HepG2 (cell line): ENCODE measurements around the gene SNAPIN. TPM values are rescaled to one million over a fixed set of nuclear protein-coding genes. Genes with fewer than 3 reads are reported as not detected.

Source experiments
- CBX5 ChIP-seq: sonication (generic); formaldehyde crosslinking; IDR thresholded peaks from 2 replicates; pipeline ENCODE4 v1.4.0; 2020; ENCODE audit warnings: missing genetic modification reagents, borderline replicate concordance
- GATA4 ChIP-seq: sonication (generic); IDR thresholded peaks from 2 replicates; pipeline ENCODE4 v1.6.1; 2016; ENCODE audit warnings: antibody characterized with exemption, low read depth, borderline replicate concordance
- GATAD2A ChIP-seq: IDR thresholded peaks from 2 replicates; pipeline ENCODE4 v1.6.1; 2016
- MTF1 ChIP-seq: sonication (generic); formaldehyde crosslinking; IDR thresholded peaks from 2 replicates; pipeline ENCODE4 v1.5.0; 2020; ENCODE audit warnings: missing genetic modification reagents
- NFE2L2 ChIP-seq: fragments of 150-350 bp; IDR thresholded peaks from 2 replicates; pipeline ENCODE4 v1.6.1; 2014; ENCODE audit warnings: low read length
- NFYC ChIP-seq: IDR thresholded peaks from 2 replicates; pipeline ENCODE4 v1.6.1; 2016; ENCODE audit warnings: missing genetic modification reagents, missing compliant biosample characterization
- NR2F1 ChIP-seq, 2 experiments: fragments of 450-650 bp in 1 of 2; formaldehyde crosslinking in 1 of 2; IDR thresholded peaks; 2 replicates each; pipeline versions ENCODE4 v1.5.0 to v1.6.1; 2016 to 2020; ENCODE audit warnings: mild to moderate bottlenecking in 1 of 2, missing compliant biosample characterization in 1 of 2, missing genetic modification reagents in 1 of 2, moderate library complexity in 1 of 2
- RXRB ChIP-seq: IDR thresholded peaks from 2 replicates; pipeline ENCODE4 v1.6.1; 2016; ENCODE audit warnings: borderline replicate concordance, missing genetic modification reagents, missing compliant biosample characterization
- SMAD1 ChIP-seq: sonication (generic); formaldehyde crosslinking; IDR thresholded peaks from 2 replicates; pipeline ENCODE4 v1.4.0; 2020; ENCODE audit warnings: missing genetic modification reagents, low read depth, mild to moderate bottlenecking, borderline replicate concordance
- SYNCRIP ChIP-seq: fragments of 200-400 bp; formaldehyde crosslinking; IDR thresholded peaks from 2 replicates; pipeline ENCODE4 v1.6.1; 2018; ENCODE audit warnings: mild to moderate bottlenecking, low read depth, low read length; ENCODE audit not compliant: insufficient read depth
- ZC3H4 ChIP-seq: sonication (generic); formaldehyde crosslinking; IDR thresholded peaks from 2 replicates; pipeline ENCODE4 v1.4.0; 2020; ENCODE audit warnings: missing genetic modification reagents, borderline replicate concordance
- ZIK1 ChIP-seq: sonication (generic); formaldehyde crosslinking; IDR thresholded peaks from 2 replicates; pipeline ENCODE4 v1.5.0; 2020; ENCODE audit warnings: mild to moderate bottlenecking, low read depth, missing genetic modification reagents, borderline replicate concordance
- ZMYM2 ChIP-seq: sonication (generic); formaldehyde crosslinking; IDR thresholded peaks from 2 replicates; pipeline ENCODE4 v1.8.0; 2022; ENCODE audit warnings: mild to moderate bottlenecking, missing genetic modification reagents
- polyA plus RNA-seq, 8 experiments: library from polyadenylated mRNA; depleted of rRNA in 3 of 8; stranded (reverse) in 7 of 8; unstranded in 1 of 8; fragments of >200 nt; fragmentation: Illumina TruSeq in 4 of 8; extraction: Trizol in 4 of 8; gene quantifications; 2 replicates each; pipeline versions ENCODE4 v1.2.1 to v1.2.3, GENCODE V29; 2011 to 2016; ENCODE audit warnings: low read depth in 4 of 8, missing spikeins in 1 of 8, mixed read lengths in 1 of 8; ENCODE audit not compliant: insufficient read depth in 1 of 8
- total RNA-seq, 5 experiments: library from RNA; depleted of rRNA; stranded (reverse); fragments of >200 nt; fragmentation: Illumina TruSeq; extraction: Trizol; gene quantifications; 2 replicates each; pipeline ENCODE4 v1.2.3, GENCODE V29; 2016; ENCODE audit warnings: low read depth in 1 of 5
- TF ChIP-seq, protein P1 (sequence below), 2 experiments: fragments of 450-650 bp in 1 of 2; sonication (generic) in 1 of 2; formaldehyde crosslinking in 1 of 2; IDR thresholded peaks; 2 replicates each; pipeline versions ENCODE4 v1.6.1 to v1.8.0; 2016 to 2022; ENCODE audit warnings: antibody characterized with exemption in 1 of 2, mild to moderate bottlenecking in 1 of 2, missing genetic modification reagents in 1 of 2
- TF ChIP-seq, protein P2 (sequence below), 2 experiments: fragments of 450-650 bp in 1 of 2; sonication (generic) in 1 of 2; formaldehyde crosslinking; IDR thresholded peaks; 2 replicates each; pipeline versions ENCODE4 v1.5.0 to v1.8.0; 2020 to 2022; ENCODE audit warnings: mild to moderate bottlenecking in 1 of 2, missing genetic modification reagents in 1 of 2
- TF ChIP-seq, protein P3 (sequence below): IDR thresholded peaks from 2 replicates; pipeline ENCODE4 v1.6.1; 2012; ENCODE audit warnings: inconsistent platforms
- TF ChIP-seq, protein P4 (sequence below): IDR thresholded peaks from 2 replicates; pipeline ENCODE4 v1.6.1; 2018; ENCODE audit warnings: missing genetic modification reagents

Gene SNAPIN
- total and polyA plus RNA-seq, 2 of the 13 experiments (the other 11 are each of a cell fraction or from before 2014, with no cell fraction given) = 23.9 to 25.7 TPM

DNA sequence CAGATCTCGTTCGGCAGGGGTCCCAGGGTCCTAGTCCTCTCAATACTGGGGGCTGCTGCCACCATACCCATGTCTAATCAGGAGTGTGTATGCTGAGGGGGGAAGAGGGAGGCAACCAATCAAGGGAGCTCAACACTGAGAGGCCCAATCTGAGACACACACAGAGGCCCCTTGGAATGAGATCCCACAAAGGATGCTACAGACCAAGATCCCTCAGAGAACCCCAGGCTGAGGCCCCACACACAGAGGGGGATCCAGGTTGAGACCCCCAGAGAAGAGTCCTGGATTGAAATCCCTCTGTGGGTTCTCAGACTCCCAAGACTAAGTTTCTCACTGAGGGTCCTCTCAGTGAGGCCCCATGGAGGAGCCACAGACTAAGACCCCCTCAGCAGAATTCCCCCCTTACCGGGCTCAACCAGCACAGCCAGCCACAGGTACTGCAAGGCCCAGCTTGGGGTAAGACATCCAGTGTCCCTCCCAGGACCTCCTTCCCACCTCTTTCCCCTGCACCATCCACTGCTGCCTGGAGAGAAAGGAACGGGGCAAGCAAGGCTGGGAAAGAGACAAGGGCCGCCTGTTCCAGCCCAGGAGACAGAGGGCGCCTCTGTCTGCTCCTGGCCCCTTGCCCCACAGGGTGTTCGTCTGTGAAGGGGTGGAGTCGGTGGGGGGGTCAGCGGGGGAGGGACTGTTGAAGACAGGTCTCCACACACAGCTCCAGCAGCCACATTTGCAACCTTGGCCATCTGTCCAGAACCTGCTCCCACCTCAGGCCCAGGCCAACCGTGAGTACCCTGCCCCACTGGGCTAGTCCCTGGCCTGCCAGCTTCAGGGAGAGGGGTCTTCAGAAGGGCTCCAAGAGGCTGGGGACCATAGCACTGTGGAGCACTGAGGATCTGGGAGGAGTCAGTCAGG lies 30.5 kb upstream of the SNAPIN start, which contains the start of gene S100A1 (continued):
- TF ChIP-seq, protein P1, sequence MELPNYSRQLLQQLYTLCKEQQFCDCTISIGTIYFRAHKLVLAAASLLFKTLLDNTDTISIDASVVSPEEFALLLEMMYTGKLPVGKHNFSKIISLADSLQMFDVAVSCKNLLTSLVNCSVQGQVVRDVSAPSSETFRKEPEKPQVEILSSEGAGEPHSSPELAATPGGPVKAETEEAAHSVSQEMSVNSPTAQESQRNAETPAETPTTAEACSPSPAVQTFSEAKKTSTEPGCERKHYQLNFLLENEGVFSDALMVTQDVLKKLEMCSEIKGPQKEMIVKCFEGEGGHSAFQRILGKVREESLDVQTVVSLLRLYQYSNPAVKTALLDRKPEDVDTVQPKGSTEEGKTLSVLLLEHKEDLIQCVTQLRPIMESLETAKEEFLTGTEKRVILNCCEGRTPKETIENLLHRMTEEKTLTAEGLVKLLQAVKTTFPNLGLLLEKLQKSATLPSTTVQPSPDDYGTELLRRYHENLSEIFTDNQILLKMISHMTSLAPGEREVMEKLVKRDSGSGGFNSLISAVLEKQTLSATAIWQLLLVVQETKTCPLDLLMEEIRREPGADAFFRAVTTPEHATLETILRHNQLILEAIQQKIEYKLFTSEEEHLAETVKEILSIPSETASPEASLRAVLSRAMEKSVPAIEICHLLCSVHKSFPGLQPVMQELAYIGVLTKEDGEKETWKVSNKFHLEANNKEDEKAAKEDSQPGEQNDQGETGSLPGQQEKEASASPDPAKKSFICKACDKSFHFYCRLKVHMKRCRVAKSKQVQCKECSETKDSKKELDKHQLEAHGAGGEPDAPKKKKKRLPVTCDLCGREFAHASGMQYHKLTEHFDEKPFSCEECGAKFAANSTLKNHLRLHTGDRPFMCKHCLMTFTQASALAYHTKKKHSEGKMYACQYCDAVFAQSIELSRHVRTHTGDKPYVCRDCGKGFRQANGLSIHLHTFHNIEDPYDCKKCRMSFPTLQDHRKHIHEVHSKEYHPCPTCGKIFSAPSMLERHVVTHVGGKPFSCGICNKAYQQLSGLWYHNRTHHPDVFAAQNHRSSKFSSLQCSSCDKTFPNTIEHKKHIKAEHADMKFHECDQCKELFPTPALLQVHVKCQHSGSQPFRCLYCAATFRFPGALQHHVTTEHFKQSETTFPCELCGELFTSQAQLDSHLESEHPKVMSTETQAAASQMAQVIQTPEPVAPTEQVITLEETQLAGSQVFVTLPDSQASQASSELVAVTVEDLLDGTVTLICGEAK (IDR thresholded peaks at IDR 0.05) = no peak
- TF ChIP-seq, protein P1 (CRISPR knock-in tag; IDR thresholded peaks at IDR 0.05) = 0 out of 2 replicates have a peak, but pooled peaks have one; percentile 30
- no peak for TF ChIP-seq NFYC (CRISPR knock-in tag)
- TF ChIP-seq NFE2L2 = no peak
- TF ChIP-seq, protein P2, sequence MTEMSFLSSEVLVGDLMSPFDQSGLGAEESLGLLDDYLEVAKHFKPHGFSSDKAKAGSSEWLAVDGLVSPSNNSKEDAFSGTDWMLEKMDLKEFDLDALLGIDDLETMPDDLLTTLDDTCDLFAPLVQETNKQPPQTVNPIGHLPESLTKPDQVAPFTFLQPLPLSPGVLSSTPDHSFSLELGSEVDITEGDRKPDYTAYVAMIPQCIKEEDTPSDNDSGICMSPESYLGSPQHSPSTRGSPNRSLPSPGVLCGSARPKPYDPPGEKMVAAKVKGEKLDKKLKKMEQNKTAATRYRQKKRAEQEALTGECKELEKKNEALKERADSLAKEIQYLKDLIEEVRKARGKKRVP (CRISPR knock-in tag; IDR thresholded peaks at IDR 0.05) = no peak
- TF ChIP-seq CBX5 (CRISPR knock-in tag) = no peak
- no peak for TF ChIP-seq ZC3H4 (CRISPR knock-in tag)
- no peak for TF ChIP-seq GATAD2A (CRISPR knock-in tag)
- TF ChIP-seq ZMYM2 (CRISPR knock-in tag) = peak; percentile 70
- TF ChIP-seq MTF1 = no peak
- no peak for TF ChIP-seq SMAD1 (CRISPR knock-in tag)
- TF ChIP-seq, protein P3, sequence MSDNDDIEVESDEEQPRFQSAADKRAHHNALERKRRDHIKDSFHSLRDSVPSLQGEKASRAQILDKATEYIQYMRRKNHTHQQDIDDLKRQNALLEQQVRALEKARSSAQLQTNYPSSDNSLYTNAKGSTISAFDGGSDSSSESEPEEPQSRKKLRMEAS = no peak
- 0 out of 2 replicates have a peak, but pooled peaks have one; percentile 30 for TF ChIP-seq GATA4
- TF ChIP-seq, protein P4, sequence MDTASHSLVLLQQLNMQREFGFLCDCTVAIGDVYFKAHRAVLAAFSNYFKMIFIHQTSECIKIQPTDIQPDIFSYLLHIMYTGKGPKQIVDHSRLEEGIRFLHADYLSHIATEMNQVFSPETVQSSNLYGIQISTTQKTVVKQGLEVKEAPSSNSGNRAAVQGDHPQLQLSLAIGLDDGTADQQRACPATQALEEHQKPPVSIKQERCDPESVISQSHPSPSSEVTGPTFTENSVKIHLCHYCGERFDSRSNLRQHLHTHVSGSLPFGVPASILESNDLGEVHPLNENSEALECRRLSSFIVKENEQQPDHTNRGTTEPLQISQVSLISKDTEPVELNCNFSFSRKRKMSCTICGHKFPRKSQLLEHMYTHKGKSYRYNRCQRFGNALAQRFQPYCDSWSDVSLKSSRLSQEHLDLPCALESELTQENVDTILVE (CRISPR knock-in tag) = no peak
- TF ChIP-seq SYNCRIP = no peak
- no peak for TF ChIP-seq NR2F1 (CRISPR knock-in tag; IDR thresholded peaks at IDR 0.05)
- no peak for TF ChIP-seq RXRB
- no peak for TF ChIP-seq ZIK1
